NCI-H1048 (cell line): Measurements from ENCODE around the gene PORCN.

ENCODE experiments used
- DNase-seq: peaks from one replicate; lab custom pipeline; 2025; lab: John Stamatoyannopoulos, UW

The PORCN gene

GRCh38 chrX:48476919-48477318, 31.9 kb upstream of the PORCN start:
- no peak for DNase-seq

- DNase-seq, result no peak
Observed at GRCh38 chrX:48477960-48478755, 30.6 kb upstream of the PORCN start.

GRCh38 chrX:48478806-48479205, 30.0 kb upstream of the PORCN start:
- no peak for DNase-seq

- no peak for DNase-seq
Observed at GRCh38 chrX:48480142-48480541, 28.6 kb upstream of the PORCN start.

- DNase-seq, result no peak
Observed at GRCh38 chrX:48480583-48480982, 28.2 kb upstream of the PORCN start.

GRCh38 chrX:48482526-48482925, 26.3 kb upstream of the PORCN start:
- no peak for DNase-seq

- no peak for DNase-seq
Observed at GRCh38 chrX:48487362-48487798, 21.4 kb upstream of the PORCN start.

GRCh38 chrX:48488034-48488433, 20.8 kb upstream of the PORCN start:
- no peak for DNase-seq

GRCh38 chrX:48489296-48489695, 19.5 kb upstream of the PORCN start:
- no peak for DNase-seq

- DNase-seq, result no peak
Observed at GRCh38 chrX:48489892-48490291, 18.9 kb upstream of the PORCN start.

- DNase-seq, result no peak
Observed at GRCh38 chrX:48490661-48491060, 18.1 kb upstream of the PORCN start.

GRCh38 chrX:48491809-48492208, 17.0 kb upstream of the PORCN start:
- DNase-seq, result no peak

- DNase-seq, result no peak
Observed at GRCh38 chrX:48492293-48492910, 16.4 kb upstream of the PORCN start.

GRCh38 chrX:48493890-48494364, 14.9 kb upstream of the PORCN start:
- no peak for DNase-seq

- no peak for DNase-seq
Observed at GRCh38 chrX:48496660-48497059, 12.1 kb upstream of the PORCN start.

GRCh38 chrX:48497871-48498270, 10.9 kb upstream of the PORCN start:
- no peak for DNase-seq

- no peak for DNase-seq
Observed at GRCh38 chrX:48498374-48498809, 10.4 kb upstream of the PORCN start.

- DNase-seq, result no peak
Observed at GRCh38 chrX:48504261-48504660, 4.5 kb upstream of the PORCN start.

GRCh38 chrX:48505481-48505880, 3.3 kb upstream of the PORCN start:
- DNase-seq, result no peak

GRCh38 chrX:48507246-48507645, 1.5 kb upstream of the PORCN start:
- no peak for DNase-seq

- DNase-seq, result no peak
Observed at GRCh38 chrX:48509245-48509590, 426 bp downstream of the PORCN start.

- no peak for DNase-seq
Observed at GRCh38 chrX:48509619-48510018, 827 bp downstream of the PORCN start.

GRCh38 chrX:48511560-48511959, 2.8 kb downstream of the PORCN start:
- no peak for DNase-seq
